ENCODE results near the gene COPZ2.
"Not testable (repeated sequence)": the region's sequence is repeated elsewhere in the genome, so short reads cannot be mapped to it uniquely, and the experiment has no call there.

The COPZ2 gene

DNA sequence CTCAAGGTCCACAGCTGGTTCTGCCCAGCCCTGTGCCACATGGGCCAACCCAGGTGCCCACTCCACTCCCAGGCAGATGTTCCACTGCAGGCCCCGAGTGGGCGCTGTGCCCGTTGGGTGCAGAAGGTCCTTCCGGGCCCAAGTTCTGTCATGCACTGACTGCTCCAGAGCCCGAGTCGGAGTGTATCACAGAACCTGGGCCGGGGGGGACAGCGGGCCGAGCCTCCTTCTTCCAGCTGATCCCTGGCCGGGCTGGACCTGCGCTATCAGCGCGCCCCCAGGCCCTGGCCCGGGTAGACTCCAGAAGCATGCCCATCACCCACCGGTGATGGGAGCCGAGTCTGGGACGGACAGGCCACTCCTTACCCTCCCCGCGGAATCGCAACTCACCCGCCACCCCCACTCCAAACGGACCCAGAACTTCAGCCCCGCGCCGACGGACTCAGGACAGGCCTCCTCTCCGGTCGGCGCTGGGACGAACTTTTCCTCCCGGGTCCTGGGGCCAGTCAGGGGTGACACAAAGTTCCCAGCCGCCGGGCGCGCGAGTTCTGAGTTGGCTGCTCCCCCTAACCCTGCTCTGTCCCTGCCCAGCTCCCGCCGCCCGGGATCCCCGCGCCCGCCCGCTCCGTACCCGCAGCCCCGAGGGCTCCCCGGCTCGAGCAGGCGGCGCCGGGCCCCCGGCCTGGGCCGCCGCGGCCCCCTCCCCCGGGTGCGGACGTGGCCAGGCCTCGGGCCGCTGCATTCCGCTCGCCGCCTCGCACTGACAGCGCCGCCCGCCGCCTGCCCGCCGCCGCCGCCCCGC is at the start of gene COPZ2:
Gene COPZ2, minus strand, starts transcription at position 762 of the 802 bp plus-strand sequence. Its CDS starts 20 bp downstream, at position 742.
- no peaks in the 10 kb centered on the region for H3K9me3 Mint-ChIP-seq
- H3K27me3 Mint-ChIP-seq: peaks cover 50% of the 10 kb centered on the region
- H3K4me1 Mint-ChIP-seq (ENCODE audit: low read depth): peaks cover 11% of the 10 kb centered on the region
- DNase-seq: peak; percentile 75
- H3K36me3 Mint-ChIP-seq (ENCODE audit: low read depth): no peaks in the 10 kb centered on the region
- peak within 1 kb of the TSS; percentile 74 for H3K27ac Mint-ChIP-seq
- peak within 1 kb of the TSS; percentile 80 for H3K4me3 Mint-ChIP-seq

DNA sequence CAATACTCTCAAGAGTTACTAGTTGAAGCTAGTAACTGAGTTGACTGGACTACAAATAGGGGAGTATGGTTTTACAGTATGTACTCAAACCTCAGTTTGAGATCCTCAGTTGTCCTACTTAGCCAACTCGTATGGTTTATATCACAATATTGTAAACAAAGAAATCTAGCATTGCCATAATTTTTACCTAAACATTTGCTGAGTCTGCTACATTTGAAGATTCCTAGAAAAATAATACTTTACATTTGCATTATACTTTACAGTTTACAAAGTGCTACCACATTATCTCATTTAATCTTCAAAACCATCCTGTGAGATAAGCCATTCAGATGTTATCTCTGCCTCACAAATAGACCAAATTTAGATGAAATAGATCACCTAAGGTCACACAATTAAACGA is 47.3 kb upstream of the COPZ2 start:
- H3K4me3 Mint-ChIP-seq: no peak overlapping the region
- H3K9me3 Mint-ChIP-seq: no peaks in the 10 kb centered on the region
- no peaks in the 10 kb centered on the region for H3K27me3 Mint-ChIP-seq
- DNase-seq: no peak
- peaks cover 17% of the 10 kb centered on the region for H3K4me1 Mint-ChIP-seq (ENCODE audit: low read depth)
- H3K27ac Mint-ChIP-seq: no peak overlapping the region
- peaks cover 11% of the 10 kb centered on the region for H3K36me3 Mint-ChIP-seq (ENCODE audit: low read depth)

DNA sequence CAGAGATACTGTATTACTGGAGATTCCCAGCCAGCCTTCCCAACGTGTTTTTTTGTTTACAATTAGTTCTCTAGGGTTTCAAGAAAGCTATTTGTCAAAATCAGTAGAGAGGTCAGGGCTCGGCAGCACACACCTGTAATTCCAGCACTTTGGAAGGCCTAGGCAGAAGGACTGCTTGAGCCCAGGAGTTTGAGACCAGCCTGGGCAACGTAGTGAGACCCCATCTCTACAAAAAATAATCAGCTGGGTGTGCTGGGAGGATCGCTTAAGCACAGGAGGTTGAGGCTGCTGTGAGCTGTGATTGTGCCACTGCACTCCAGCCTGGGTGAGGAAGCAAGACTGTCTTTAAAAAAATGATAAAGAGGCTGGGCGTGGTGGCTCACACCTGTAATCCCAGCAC is 44.3 kb upstream of the COPZ2 start:
- Mint-ChIP-seq H3K36me3 (ENCODE audit: low read depth) (peaks cover 8% of the 10 kb centered on the region), H3K9me3 (no peaks in the 10 kb centered on the region), H3K27ac (no peak overlapping the region), H3K27me3 (no peaks in the 10 kb centered on the region), H3K4me3 (no peak overlapping the region), H3K4me1 (ENCODE audit: low read depth) (peaks cover 13% of the 10 kb centered on the region)
- DNase-seq: no peak

- H3K36me3 Mint-ChIP-seq (ENCODE audit: low read depth): peaks cover 52% of the 10 kb centered on the region
- H3K4me3 Mint-ChIP-seq; H3K27ac Mint-ChIP-seq; H3K27me3 Mint-ChIP-seq; H3K9me3 Mint-ChIP-seq; H3K4me1 Mint-ChIP-seq (ENCODE audit: low read depth); DNase-seq: not testable (repeated sequence)
Measured at GRCh38 chr17:48077152-48077551, 39.6 kb upstream of the COPZ2 start.

- Mint-ChIP-seq H3K4me1 (ENCODE audit: low read depth) (no peaks in the 10 kb centered on the region), H3K9me3 (no peaks in the 10 kb centered on the region), H3K27ac (no peak overlapping the region), H3K27me3 (no peaks in the 10 kb centered on the region), H3K36me3 (ENCODE audit: low read depth) (peaks cover 74% of the 10 kb centered on the region), H3K4me3 (no peak overlapping the region)
- DNase-seq: peak; percentile 64
Measured at GRCh38 chr17:48074322-48075081, 36.9 kb upstream of the COPZ2 start.

DNA sequence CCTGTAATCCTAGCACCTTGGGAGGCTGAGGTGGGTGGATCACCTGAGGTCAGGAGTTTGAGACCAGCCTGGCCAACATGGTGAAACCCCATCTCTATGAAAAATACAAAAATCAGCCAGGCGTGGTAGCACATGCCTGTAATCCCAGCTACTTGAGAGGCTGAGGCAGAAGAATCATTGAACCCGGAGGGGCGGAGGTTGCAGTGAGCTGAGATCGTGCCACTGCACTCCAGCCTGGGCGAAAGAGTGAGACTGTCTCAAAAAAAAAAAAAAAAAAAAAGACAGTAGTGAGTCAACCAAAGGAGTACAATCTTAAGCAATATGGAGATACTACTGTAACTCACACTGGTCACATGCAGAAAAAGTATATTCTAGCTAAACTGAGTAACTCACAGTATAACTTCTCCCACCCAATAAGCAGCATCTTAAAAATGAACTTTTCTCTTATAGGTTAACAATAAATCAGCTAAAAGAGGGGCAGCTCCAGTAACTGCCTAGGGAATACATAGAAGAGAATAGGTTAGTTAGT is 36.0 kb upstream of the COPZ2 start:
- H3K4me1 Mint-ChIP-seq (ENCODE audit: low read depth): not testable (repeated sequence)
- H3K36me3 Mint-ChIP-seq (ENCODE audit: low read depth): peaks cover 81% of the 10 kb centered on the region

DNA sequence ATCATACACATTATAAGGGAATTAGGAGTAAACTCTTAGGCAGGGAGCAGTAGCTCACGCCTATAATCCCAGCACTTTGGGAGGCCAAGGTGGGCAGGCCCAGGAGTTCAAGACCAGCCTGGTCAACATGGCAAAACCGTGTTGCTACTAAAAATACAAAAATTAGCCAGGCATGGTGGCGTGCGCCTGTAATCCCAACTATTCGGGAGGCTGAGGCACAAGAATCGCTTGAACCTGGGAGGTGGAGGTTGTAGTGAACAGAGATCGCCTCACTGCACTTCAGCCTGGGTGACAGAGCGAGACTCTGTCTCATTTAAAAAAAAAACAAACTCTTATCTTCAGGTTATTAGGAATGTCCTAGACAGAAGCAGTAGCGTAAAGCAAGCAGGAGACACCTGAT is 35.2 kb upstream of the COPZ2 start:
- H3K9me3 Mint-ChIP-seq; H3K4me1 Mint-ChIP-seq (ENCODE audit: low read depth); H3K4me3 Mint-ChIP-seq; H3K27ac Mint-ChIP-seq; H3K27me3 Mint-ChIP-seq; DNase-seq: not testable (repeated sequence)
- H3K36me3 Mint-ChIP-seq (ENCODE audit: low read depth): peaks cover 89% of the 10 kb centered on the region

More for the DNA sequence above, 36.0 kb upstream of the COPZ2 start:
- H3K27ac Mint-ChIP-seq, H3K4me3 Mint-ChIP-seq, H3K9me3 Mint-ChIP-seq, H3K27me3 Mint-ChIP-seq, DNase-seq: not testable (repeated sequence)

DNA sequence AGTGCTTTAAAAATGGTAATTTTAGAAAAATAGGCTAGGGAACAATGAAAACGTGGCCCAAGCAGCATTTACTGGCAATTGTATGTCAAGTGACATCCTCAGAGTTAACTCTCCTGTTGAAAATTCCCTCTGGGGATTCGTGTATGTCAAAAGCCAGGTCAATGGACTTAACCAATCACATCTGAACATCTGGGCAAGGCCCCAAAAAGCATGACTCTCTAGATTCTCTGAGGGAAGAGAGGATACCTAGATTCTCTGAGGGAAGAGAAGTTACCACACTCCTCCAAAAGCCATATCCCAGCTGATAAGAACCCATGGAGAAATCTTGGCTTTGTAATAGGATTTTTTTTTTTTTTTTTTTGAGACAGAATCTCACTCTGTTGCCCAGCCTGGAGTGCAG is 34.1 kb upstream of the COPZ2 start:
- no peaks in the 10 kb centered on the region for H3K27me3 Mint-ChIP-seq
- H3K4me1 Mint-ChIP-seq (ENCODE audit: low read depth): no peaks in the 10 kb centered on the region
- no peak overlapping the region for H3K27ac Mint-ChIP-seq
- H3K9me3 Mint-ChIP-seq: no peaks in the 10 kb centered on the region
- no peak for DNase-seq
- H3K4me3 Mint-ChIP-seq: no peak overlapping the region
- peaks cover 92% of the 10 kb centered on the region for H3K36me3 Mint-ChIP-seq (ENCODE audit: low read depth)

DNA sequence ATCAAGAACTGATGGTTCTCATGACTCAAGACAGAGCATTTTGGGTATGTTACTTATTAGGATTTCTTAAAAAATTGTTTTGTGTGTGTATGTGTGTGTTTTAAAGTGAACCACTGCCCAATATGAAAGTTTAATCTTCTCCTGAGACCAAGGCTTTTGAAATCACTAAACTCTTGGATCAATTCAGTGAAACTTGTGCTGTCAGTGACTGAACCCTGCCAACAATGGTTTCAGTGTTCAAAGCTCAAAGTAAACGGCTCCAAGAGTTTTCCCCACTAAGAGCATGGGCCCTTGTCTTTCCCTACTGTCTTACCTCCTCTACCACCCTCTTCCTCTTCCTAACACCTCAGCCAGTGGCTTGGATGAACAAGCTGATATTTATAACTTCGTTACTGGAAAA is 32.6 kb upstream of the COPZ2 start:
- Mint-ChIP-seq H3K9me3 (no peaks in the 10 kb centered on the region), H3K27me3 (no peaks in the 10 kb centered on the region), H3K27ac (peak overlapping the region; percentile 44), H3K36me3 (ENCODE audit: low read depth) (peaks cover 93% of the 10 kb centered on the region), H3K4me3 (no peak overlapping the region), H3K4me1 (ENCODE audit: low read depth) (no peaks in the 10 kb centered on the region)
- DNase-seq: no peak

DNA sequence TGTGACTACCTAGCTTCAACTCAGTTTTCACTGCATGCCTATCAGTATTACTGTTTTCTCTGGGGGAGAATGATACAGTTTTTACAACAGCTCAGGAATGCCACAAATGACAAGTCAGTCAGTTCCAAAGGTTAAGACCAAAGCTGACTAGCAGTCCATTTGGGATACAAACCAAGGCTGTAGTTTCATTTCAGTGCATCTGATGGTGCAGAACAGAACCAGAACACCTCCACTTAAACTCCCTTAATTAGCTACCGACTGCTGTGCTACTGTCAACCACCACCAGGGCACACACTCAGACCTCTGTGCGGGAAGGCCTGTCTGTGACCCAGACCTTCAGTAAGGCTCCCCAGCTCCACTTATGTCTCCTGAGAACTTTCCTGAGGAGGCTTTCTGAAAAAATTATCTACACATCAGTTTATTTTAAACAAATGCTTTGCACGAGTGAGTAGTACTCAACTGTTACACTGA is 30.9 kb upstream of the COPZ2 start:
- peaks cover 93% of the 10 kb centered on the region for H3K36me3 Mint-ChIP-seq (ENCODE audit: low read depth)
- DNase-seq: no peak
- H3K27ac Mint-ChIP-seq: peak overlapping the region; percentile 17
- peaks cover 1% of the 10 kb centered on the region for H3K4me1 Mint-ChIP-seq (ENCODE audit: low read depth)
- no peaks in the 10 kb centered on the region for H3K9me3 Mint-ChIP-seq
- no peaks in the 10 kb centered on the region for H3K27me3 Mint-ChIP-seq
- H3K4me3 Mint-ChIP-seq: no peak overlapping the region

GRCh38 chr17:48067808-48068207 is 30.2 kb upstream of the COPZ2 start:
- not testable (repeated sequence) for H3K9me3 Mint-ChIP-seq; DNase-seq; H3K27ac Mint-ChIP-seq; H3K4me1 Mint-ChIP-seq (ENCODE audit: low read depth); H3K27me3 Mint-ChIP-seq; H3K4me3 Mint-ChIP-seq
- peaks cover 90% of the 10 kb centered on the region for H3K36me3 Mint-ChIP-seq (ENCODE audit: low read depth)

DNA sequence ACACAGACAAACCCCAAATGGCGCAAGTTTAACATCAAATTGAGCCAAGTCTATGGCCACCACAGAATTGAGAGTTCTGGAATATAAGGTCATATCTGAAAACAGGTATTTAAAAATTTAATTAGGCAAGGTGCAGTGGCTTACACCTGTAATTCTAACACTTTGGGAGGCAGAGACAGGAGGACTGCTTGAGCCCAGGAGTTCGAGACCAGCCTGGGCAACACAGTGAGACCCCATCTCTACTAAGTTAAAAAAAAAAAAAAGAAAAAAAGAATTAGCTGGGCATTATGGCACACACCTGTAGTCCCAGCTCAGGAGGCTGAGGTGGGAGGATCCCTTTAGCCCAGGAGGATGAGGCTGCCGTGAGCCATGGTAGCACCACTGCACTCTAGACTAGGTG is 29.6 kb upstream of the COPZ2 start:
- no peaks in the 10 kb centered on the region for H3K9me3 Mint-ChIP-seq
- peaks cover 1% of the 10 kb centered on the region for H3K4me1 Mint-ChIP-seq (ENCODE audit: low read depth)
- no peak for DNase-seq
- H3K4me3 Mint-ChIP-seq: no peak overlapping the region
- H3K36me3 Mint-ChIP-seq (ENCODE audit: low read depth): peaks cover 90% of the 10 kb centered on the region
- H3K27ac Mint-ChIP-seq: no peak overlapping the region
- no peaks in the 10 kb centered on the region for H3K27me3 Mint-ChIP-seq

- no peak overlapping the region for H3K4me3 Mint-ChIP-seq
- peaks cover 1% of the 10 kb centered on the region for H3K4me1 Mint-ChIP-seq (ENCODE audit: low read depth)
- peaks cover 90% of the 10 kb centered on the region for H3K36me3 Mint-ChIP-seq (ENCODE audit: low read depth)
- no peaks in the 10 kb centered on the region for H3K27me3 Mint-ChIP-seq
- H3K9me3 Mint-ChIP-seq: no peaks in the 10 kb centered on the region
- peak overlapping the region; percentile 31 for H3K27ac Mint-ChIP-seq
- DNase-seq: no peak
Measured at GRCh38 chr17:48066656-48067055, 29.1 kb upstream of the COPZ2 start.

DNA sequence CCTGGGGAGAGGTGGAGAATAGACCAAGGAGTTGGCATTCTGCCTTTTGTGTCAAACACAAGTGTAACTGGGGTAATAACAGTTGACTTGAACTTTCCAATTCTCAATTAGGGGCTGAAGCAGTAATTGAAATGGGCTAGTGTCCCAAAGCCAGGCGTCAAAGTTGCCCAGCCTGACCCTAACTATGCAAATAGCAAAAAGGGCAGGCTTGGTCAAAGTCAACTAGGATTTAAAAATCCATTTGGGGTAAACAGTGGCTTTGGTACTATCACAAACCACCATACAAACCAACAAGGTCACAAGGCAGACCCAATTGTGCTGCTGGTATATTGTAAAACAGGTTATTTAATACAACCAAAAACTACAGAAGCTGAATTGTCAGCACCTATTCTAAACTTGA is 28.6 kb upstream of the COPZ2 start:
- no peak overlapping the region for H3K4me3 Mint-ChIP-seq
- H3K9me3 Mint-ChIP-seq: no peaks in the 10 kb centered on the region
- DNase-seq: no peak
- peaks cover 90% of the 10 kb centered on the region for H3K36me3 Mint-ChIP-seq (ENCODE audit: low read depth)
- peak overlapping the region; percentile 23 for H3K27ac Mint-ChIP-seq
- peaks cover 1% of the 10 kb centered on the region for H3K4me1 Mint-ChIP-seq (ENCODE audit: low read depth)
- no peaks in the 10 kb centered on the region for H3K27me3 Mint-ChIP-seq

DNA sequence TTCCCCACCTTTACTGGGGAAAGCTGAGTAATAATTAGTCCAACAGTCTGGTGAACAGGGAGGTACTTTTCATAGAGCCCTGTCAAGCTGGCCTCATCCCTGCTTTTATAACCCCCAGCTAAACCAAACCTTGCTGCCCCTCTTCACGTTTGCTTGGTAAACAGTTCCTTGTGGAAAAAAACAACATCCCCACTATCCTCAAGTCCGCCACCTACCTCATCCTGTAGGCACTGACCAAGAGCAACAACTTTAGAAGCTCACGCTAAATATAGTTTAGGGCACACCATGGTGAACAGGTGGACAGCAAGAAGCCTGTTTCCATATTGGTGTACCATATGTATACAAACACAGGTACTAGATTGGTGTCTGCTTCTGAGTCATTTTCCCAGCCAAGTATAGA is 27.0 kb upstream of the COPZ2 start:
- H3K27me3 Mint-ChIP-seq: no peaks in the 10 kb centered on the region
- no peak for DNase-seq
- no peaks in the 10 kb centered on the region for H3K9me3 Mint-ChIP-seq
- H3K4me1 Mint-ChIP-seq (ENCODE audit: low read depth): peaks cover 3% of the 10 kb centered on the region
- H3K27ac Mint-ChIP-seq: peak overlapping the region; percentile 76
- H3K4me3 Mint-ChIP-seq: no peak overlapping the region
- H3K36me3 Mint-ChIP-seq (ENCODE audit: low read depth): peaks cover 89% of the 10 kb centered on the region
